Activated CD4-positive, CD25-positive, alpha-beta regulatory T cell treated with anti-CD3 and anti-CD28 coated beads, Interleukin-2, amount 50 U/mL, for 16 hours (primary cell): ENCODE measurements around the gene MYL6B.
"Not testable (repeated sequence)": the region's sequence is repeated elsewhere in the genome, so short reads cannot be mapped to it uniquely, and the experiment has no call there.

Experiments
- DNase-seq: peaks from one replicate; pipeline ENCODE4 v3.0.0-alpha.2; 2020; ENCODE audit warnings: low read depth, low spot score

The MYL6B gene

GRCh38 chr12:56165369-56165768 is 13.0 kb downstream of the MYL6B start:
- no peak for DNase-seq

GRCh38 chr12:56169229-56169759 is 16.9 kb downstream of the MYL6B start:
- DNase-seq, result no peak

GRCh38 chr12:56172839-56173238 is 20.5 kb downstream of the MYL6B start:
- DNase-seq, result no peak

GRCh38 chr12:56178347-56178746 is 26.0 kb downstream of the MYL6B start:
- DNase-seq, result no peak

GRCh38 chr12:56186957-56187356 is 34.6 kb downstream of the MYL6B start:
- no peak for DNase-seq

GRCh38 chr12:56188131-56188777 is 35.9 kb downstream of the MYL6B start:
- no peak for DNase-seq

GRCh38 chr12:56188778-56189098 is 36.4 kb downstream of the MYL6B start:
- no peak for DNase-seq

- peak; percentile 76 for DNase-seq
Measured at GRCh38 chr12:56189099-56189917, 36.9 kb downstream of the MYL6B start, which contains the start of gene SMARCC2. SMARCC2 (minus strand) TSS chr12:56189483; CDS start chr12:56189461, 22 bp downstream.

GRCh38 chr12:56189918-56190694 is 37.7 kb downstream of the MYL6B start:
- peak; percentile 54 for DNase-seq

- no peak for DNase-seq
Measured at GRCh38 chr12:56190695-56191155, 38.3 kb downstream of the MYL6B start.

- no peak for DNase-seq
Measured at GRCh38 chr12:56192582-56192981, 40.2 kb downstream of the MYL6B start.

- DNase-seq, result peak; percentile 69
Measured at GRCh38 chr12:56193025-56193578, 40.7 kb downstream of the MYL6B start.

GRCh38 chr12:56196818-56197550 is 44.6 kb downstream of the MYL6B start:
- DNase-seq, result not testable (repeated sequence)

- no peak for DNase-seq
Measured at GRCh38 chr12:56197921-56198635, 45.7 kb downstream of the MYL6B start.

GRCh38 chr12:56198836-56199235 is 46.4 kb downstream of the MYL6B start:
- DNase-seq, result no peak

GRCh38 chr12:56202366-56202765 is 50.0 kb downstream of the MYL6B start:
- DNase-seq, result no peak

GRCh38 chr12:56202838-56203237 is 50.5 kb downstream of the MYL6B start:
- DNase-seq, result no peak

GRCh38 chr12:56204275-56204674 is 51.9 kb downstream of the MYL6B start:
- no peak for DNase-seq

- no peak for DNase-seq
Measured at GRCh38 chr12:56205445-56205844, 53.1 kb downstream of the MYL6B start.

- DNase-seq, result no peak
Measured at GRCh38 chr12:56206452-56207166, 54.2 kb downstream of the MYL6B start.
